Measurements from ENCODE around the gene CARHSP1.

The CARHSP1 gene

DNA sequence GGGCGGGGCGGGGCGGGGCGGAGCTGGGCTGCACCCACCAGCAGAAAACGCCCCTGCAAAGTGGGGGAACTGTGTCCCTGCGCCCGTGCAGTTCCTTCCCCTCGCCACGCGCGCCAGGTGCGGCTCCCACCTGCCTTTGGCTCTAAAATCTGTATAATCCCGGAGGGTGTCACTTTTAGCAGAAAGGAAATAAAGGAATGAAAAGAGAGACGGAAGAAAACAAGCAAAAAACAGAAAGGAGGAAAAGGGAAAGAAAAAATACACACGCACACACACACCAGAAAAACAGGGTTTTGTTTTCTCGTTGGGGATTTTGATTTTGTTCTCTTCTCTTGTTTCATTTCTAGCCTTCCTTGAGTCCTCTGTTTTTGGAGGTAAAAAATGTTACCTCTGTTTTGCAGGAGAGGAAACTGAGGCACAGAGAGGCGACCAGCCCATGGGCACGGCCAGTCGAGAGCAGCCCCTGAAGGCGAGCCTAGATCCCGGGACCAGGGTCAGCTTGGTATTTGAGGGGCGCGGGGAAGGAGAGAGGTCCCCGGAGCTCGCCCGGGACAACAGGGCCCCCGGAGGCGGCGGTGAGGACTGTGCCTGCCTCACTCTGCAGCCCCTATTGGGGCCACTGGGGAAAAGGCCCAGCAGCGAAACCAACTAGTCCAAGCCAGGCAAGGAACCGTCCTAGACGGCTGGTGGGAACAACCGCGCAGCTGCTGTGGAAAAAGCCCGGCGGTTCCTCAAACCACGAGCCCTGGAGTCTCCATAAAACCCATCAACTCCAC, 594 bp upstream of the CARHSP1 start:
- no peak for DNase-seq

DNA sequence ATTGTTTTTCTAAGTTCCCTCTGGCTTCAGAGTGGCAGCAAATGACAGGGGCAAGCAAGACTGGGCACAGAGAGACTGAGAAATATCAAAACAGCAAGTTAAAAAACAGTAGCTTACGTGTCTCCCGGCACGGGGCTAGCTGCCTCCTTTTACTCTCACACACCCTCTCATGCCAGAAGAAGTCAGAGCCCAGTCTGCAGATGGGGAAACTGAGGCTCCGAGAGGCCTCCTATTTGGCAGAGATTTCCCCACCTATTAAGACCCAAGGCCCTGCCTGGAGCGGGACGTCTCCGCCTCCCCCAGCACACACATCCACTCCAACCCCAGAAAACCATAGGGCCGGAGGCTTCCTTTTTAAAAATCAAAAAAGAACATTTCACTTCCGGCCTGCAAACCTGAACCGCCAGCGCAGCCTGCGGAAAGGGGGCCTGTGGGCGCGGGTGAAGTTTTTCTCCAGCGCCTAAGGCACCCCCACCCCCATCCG, 832 bp downstream of the CARHSP1 start:
- DNase-seq = no peak

DNA sequence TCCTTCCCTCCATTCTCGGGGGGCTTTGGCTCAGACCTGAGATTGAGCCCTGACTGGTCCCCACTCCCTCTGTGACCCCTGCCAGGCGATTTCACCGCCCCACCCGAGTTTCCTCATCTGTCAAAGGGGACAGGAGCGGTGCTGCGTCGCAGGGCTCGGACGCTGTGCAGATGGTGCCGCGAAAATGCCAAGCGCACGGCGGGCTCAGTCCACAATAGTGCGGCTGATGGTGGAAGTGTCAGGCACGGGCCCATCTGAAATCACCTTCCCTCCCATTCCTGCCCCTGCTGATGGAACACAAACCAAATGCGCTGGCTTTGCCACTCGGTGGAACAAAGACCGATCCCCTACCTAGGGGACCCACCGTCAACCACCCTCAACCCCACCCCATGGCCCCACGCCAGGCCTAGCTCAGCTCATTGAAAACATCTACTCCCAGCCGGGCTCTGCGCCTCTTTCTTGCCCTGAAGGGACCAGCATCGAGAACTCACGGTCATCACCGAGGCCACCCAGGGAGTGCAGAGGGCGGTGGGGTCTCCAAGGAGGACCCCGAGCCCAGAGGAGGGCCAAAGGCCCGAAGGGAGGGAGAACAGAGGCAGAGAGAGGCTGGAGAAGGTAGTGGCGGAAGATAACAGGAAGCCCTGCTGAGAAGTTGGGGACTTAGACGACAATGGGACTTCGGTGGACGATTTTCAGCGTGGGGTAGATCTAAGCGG, 1.4 kb downstream of the CARHSP1 start:
- DNase-seq = no peak

DNA sequence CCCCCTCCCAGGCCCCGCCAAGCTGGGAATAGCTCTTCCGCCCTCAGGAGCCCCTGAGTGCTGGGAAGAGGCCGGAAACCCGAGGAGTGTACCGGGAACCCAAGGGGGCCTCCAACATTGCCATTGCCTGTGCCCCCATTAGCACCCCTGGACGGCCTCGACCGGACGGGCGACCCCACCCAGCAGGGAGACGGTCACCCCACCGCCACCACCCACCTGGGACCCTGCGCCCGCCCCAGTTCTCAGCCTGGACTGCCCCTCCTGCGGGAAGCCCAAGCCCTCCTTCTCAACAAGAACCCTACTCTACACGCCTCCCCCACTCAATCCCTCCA, 2.0 kb downstream of the CARHSP1 start:
- DNase-seq = no peak

DNA sequence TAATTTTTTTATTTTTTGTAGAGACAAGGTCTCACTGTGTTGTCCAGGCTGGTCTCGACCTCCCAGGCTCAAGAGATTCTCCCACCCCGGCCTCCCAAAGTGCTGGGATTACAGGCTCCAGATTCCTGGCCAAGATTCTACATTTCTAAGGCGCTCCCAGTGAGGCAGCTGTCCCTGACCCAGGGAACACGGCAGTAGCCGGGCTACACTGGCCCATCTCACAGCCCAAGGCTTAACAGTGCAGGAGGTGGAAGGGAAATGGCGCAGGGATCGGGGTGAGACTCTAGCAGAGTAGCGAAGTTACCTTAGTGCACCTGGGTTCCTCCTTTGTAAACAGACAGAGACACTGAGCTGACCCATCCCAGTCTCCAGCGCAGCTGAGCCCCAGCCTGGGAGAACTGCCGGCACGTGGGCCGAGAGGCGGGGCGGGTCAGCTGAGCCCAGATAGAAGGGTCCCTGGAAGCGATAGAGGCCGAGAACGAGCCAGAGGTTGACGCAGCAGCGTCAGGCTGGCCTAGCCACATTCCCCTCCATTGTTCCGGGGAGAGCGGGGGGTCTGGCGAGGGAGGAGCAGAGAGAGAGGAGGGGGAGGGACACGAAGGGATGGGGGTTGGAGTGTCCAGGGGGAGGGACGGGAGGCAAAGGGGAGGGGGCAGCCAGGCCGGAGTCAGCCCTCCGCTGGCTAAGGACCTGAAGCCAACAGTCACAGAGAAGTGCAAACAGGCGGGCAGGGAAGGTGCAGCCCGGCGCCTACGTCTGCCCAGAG, 2.5 kb downstream of the CARHSP1 start:
- DNase-seq = no peak

DNA sequence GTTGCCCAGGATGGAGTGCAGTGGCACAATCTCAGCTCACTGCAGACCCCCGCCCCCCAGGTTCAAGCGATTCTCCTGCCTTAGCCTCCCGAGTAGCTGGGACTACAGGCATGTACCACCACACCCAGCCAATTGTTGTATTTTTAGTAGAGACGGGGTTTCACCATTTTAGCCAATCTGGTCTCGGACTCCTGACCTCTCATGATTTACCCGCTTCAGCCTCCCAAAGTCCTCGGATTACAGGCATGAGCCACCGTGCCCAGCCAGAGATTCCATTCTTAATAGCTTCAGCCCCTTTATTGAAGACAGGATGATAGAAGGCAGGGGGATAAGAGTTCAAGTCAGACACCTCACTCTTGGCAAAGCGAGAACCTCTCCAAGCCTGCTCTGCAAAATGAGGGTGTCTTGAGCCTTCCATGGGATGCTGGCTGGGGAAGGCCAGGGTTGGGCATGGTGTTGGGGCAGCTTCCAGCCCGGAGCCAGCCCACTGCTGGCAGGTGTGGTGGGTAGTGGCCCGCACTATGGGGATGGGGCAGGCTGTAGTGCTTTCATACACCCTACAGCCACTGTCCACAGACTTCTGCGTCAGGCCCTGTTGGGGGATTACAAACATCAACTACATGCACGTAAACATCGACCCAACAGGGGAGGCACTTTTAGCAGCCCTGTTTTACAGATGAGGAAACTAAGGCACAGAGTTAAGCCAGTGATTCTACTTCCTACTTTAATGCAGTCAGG, 3.5 kb downstream of the CARHSP1 start:
- DNase-seq = no peak

DNA sequence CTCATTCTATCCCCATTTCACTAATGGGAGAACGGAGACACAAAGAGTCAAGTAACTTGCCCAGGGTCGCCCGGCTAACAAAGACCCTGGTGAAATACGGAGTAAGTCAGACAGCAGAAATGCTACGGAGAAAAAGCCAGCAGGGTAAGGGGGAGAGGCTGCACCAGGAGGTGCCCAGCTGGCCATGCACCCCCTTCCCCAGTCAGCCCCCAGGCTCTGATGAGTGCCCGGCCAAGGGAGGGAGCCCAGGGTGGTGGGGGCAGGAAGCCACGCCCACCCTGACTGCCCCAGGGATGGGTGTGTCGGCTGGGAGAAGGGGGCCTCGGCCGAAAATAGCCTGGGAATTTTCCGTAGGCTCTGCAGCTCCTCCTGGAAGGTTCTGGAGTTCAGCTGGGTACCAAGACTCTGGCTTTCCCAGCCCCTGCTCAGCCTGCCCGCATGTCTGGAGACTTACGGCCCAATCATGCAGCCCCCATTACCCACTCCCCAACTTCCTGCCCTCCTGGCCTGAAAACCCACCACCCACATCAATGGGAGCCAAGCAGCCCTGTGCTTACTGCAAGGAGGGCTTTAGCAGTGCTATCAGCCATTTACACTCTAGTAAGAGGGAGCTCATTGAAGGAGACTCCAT, 4.2 kb downstream of the CARHSP1 start:
- no peak for DNase-seq

DNA sequence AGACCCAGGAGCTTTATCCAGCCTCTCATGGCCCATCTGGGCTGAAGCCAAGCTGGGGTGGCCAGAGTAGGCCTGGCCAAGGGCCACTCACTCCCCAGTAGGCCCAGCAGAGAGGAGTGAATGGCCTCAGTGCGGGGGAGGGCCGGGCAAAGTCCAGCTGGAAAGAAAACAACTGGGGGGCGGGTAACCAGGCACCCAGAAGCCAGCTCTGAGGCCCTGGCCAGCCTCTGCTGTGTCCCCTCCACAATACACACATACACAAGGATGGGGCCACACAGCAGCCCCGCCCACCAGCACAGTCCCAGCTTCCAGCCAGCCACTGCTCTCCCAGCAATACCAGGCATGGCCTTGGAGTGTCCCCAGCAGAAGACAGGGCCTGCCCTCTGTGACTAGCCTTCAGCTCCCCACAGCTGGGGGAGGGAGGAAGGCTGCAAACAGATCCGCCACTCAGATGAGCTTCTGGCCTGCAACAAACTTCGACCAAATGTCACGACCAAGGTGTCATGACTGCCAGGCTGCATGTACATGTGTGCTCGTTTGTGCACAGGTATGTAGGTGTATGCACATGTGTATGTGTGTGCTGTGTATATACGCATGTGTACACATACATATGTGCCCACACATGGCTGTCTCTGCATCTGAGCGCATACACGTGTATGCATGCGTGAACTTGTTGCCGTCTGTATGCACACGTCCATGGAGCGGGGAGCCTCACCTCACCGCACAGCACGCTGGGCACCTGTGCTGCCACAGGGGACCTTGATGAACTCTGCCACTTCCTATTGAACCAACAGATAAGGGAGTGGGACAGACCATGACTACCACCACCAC, 5.0 kb downstream of the CARHSP1 start:
- no peak for DNase-seq

DNA sequence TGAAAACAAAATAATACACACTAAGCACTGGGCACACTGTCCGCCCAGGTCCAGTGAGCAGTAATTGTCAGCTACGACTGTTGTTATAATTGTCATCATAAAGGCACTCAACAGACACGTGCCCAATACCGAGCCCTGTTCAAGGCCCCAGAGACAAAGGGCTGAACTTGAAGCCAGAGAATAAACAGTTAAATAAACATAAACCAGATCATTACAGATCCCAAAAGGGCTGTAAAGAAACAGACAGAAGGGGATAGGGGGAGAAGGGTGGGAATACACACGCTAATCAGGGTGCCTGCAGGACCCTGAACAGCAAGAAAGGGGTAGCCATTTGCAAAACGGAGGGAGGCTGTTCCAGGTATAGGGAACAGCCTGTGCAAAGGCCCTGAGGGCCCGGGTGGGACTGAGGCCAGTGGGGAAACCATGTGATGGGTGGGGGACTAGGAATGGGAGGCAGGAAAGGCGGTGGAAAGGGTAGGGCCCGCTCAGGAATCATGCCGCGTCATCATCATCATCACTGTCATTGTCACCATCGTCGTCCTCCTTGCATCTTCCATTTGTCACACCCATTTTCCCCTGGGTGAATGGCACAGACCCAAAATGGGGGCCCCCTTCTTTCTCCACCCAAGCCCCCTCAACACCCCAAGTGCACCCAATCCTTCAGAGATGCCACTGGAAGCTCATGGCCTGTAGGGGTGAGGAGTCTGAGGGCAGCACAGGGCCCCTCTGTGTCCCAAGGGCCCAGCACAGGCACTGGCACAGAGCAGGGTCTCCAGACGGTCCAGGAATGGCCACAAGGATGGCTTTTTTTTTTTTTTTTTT, 6.3 kb downstream of the CARHSP1 start:
- DNase-seq = no peak

DNA sequence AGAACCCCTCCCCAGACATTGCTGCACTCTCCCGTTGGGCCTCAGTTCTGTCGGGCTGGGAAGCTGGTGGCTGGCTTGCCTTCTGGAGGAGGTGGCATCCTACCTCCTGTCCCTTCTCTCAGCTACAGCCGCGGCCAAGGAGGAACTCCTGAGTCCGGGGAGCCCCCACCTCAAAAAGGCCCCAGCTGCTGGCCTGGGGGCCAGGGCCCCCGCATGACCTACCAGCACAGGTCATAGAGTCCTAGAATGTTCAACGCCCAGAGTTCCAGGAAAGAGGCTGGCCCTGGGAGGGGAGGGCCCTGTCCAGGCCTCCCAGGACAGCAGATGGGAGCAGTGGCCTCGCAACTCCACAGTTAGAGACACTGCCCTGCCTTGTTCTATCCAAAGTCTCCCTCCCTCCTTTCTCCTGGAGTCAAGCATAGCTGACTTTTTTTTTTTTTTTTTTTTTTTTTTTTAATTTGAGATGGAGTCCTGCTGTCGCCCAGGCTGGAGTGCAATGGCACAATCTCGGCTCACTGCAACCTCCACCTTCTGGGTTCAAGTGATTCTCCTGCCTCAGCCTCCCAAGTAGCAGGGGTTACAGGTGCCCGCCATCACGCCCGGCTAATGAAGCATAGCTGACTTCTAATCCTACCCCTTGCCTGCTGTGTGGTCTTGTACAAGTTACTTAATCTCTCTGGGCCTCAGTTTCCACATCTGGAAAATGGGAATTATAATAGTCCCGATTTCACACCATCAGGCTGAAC, 7.1 kb downstream of the CARHSP1 start:
- DNase-seq = no peak

DNA sequence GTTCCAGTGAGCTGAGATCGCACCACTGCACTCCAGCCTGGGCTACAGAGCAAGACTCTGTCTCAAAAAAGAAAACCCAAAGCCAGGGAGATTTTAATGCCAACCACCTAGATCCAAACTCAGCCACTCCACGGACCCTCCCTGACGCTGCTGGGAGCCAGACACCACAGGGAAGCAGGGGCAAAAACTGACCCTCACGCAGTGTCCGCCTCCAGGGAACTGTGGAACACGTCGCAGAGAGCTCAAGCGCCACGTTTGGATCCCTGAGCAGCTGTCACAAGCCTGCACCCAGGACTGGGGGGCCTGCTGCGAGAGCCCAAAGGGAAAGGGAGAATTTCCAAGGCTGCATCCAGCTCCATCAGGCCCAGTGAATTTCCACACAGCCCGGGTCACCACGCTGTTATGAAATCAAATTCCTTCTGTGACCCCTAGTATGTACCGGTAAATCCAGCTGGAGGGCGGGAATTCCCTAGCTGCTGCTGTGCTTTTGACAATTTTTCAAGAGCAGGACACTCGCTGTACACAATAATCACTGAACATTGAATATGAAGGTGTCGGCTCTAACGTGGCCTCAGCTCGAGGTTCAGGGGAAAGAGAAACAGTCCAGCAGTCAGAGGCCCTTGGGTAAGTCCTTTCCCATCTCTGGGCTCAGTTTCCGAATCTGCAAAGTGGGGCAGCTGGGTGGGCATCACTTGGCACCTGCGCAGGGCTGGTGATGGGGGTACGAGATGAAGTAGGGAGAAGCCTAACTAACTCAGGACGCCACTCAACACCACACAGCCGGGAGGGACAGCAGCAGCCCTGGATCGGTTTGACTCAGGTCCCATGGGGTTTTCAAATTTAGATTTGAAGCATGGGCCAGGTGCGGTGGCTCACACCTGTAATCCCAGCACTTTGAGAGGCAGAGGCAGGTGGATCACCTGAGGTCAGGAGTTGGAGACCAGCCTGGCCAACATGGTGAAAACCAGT, 8.6 kb downstream of the CARHSP1 start:
- no peak for DNase-seq

DNA sequence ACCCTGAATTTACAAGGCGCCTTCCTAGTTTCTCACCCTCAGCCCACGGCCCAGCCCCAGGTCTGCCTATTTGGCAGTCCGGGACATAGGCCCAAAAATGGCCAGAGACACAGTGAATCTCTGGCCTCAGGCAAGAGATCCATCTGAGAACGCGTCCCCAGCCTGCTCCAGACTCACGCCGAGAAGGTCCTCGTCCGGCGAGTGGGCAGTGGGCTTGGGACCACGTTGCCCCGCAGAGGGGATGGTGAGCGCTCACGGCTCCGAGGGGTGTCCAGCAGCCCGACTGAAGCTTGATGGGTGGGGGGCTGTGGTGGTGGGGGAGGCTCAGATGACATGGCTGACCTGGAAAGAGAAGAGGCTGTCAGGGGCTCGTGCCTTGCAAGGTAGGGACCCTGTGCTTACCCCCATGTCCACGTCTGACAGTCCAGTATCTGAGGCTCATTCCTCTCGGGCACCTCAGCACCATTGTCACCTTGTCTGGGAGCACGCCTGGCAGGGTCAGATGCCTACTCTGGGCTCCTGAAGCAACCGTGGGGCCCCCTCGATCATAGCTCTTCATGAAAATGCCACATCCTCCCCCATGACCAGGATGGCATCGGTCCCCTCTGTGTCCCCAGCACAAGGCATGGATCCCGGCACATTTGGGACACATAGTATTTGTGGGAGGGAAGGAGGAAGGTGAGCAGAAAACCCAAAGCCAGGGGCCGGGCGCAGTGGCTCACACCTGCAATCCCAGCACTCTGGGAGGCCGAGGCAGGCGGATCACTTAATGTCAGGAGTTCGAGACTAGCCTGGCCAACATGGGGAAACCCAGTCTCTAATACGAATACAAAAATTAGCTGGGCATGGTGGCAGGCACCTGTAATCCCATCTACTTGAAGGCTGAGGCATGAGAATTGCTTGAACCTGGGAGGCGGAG, 9.6 kb downstream of the CARHSP1 start:
- no peak for DNase-seq

DNA sequence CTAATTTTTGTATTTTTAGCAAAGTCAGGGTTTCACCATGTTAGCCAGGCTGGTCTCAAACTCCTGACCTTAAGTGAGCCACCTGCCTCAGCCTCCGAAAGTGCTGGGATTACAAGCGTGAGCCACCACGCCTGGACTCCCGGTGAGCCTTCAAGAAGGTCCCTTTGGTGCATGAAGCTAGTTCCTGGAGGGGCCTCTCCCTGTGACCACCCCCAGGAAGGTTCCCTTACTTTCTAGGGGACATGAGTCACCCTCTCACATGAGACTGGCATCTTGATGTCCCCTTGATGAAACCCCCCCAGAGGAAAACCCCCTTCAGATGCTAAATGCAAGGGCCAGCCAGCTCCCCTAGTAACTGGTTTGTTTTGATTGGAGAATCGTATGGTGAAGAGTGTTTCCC, 12.8 kb downstream of the CARHSP1 start:
- DNase-seq = no peak

DNA sequence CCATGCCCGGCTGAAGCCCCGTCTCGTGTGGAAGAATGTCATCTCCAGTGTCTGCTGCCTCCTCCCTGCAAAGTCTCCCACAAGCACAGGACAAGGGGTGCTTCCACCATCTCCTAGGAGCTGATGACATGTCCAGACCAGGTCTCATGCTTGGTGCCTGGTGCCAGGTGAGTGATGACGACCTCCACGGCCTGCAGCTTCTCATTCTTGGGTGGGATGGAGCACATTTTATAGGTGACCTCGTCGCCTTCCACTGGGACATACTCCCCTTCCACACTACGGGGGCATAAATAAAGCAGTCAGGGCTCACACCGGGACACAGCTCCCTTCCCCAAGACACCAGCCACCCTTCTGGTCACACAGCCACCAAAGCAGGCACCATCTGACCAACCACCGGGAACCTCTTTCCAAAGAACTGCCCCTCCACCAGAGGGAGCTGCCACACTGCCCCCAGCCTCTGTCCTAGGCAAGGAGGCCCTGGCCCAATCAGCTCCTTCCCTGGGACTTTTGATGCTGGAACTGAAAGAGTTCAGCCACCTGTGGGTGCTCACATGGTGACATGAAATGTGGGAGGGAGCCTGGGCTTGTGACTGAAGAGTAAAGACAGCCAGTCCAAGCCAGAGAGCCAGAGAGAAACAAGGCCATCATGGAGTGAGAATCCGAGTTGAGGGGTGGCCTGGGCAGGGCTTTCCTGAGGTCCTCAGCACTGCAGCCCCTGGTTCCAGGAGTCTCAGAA, 13.6 kb downstream of the CARHSP1 start:
- no peak for DNase-seq

DNA sequence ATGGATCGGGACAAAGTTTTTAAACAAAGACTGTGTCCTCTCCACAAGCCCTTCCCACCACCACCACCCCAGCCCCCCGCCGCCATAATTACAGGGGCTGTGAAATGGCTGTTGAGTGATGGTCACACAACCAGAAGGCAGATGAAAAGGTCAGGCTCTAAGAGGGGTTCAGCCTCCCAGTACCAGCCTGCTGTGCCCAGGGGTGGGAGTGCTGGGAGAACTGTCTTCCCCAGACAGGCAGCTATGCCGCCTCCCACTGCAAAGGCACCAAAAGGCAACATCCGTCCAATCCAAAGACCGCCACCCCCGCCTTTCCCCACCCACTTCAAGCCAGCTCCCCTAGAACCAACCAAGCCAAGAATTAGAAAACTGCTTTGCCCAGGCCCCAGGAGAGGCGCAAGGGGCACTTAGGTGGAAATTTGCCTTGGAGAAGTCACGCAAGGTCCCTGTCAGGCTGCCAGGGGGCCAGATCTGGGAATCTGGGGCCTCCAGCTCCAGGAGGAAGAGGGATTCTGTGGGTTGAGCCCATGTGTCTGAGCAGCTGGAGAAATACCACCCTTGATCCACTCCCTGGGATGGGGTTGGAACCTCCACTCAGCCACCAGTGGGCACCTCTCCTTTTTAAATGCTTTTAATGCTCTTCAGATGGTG, 14.4 kb downstream of the CARHSP1 start:
- no peak for DNase-seq

DNA sequence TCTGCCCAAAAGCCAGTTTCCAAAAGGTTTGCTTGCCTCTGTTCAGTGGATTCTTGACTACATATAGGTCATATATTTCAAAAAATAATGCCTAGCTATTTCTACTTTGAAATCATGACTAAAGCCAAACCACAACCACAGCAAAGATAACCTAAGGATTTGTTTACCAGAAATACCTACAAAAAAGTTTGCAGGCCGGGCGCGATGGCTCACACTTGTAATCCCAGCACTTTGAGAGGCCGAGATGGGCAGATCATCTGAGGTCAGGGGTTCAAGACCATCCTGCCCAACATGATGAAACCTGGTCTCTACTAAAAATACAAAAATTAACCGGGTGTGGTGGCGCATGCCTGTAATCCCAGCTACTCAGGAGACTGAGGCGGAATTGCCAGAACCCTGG, 15.2 kb downstream of the CARHSP1 start:
- no peak for DNase-seq

Measured in SW 1271 (cell line).